ENCODE results near the gene CCBE1.

DNA sequence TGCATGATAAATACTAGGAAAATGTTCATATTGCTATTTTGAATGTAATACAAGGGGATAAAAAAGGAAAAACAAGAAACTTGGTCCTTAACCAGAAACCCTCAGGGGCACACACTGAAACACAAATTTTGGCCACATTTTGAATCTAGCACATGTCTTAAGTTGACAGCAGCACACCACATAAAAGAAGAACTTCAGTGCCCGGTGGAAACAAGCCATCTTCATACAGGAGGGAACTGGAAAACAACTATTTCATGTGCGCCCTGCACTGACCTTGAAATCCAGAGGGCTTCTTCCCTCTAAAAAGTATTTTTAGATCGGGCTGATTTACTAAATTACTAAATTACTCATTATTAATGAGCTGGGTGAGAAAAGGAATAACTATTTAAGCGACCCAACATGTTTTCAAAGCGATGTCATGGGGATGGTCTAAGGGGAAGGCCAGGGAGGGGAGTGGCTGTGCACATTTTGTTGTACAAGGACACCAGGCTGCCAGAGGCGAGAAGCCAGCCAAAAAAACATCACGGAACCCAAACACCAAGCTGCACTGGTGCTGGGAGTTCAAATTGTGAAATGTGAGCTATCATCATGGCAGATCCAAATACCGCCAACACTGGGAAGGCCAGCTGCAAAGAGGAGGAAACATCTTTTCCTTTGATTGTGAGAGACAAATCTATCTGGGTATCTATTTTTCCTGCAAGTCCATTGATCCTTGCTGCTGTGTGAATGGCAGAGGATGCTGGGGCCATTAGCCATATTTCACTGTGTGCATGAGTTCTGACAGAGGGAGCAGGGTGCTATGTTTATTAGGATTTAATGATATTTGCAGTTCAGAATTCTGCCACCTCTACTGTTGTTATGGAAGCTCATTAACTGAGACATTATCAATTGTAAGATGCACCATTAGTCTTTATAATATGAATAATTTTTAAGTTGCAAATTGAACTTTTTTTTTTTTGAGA is 187.5 kb downstream of the CCBE1 start:
- TF ChIP-seq FOXA1 (IDR thresholded peaks at IDR 0.05) = no peak
- TF ChIP-seq CTBP1 (IDR thresholded peaks at IDR 0.05; ENCODE audit: borderline replicate concordance) = no peak
- no peak for TF ChIP-seq LEF1 (IDR thresholded peaks at IDR 0.05; ENCODE audit: borderline replicate concordance)
- no peak for TF ChIP-seq TARDBP (IDR thresholded peaks at IDR 0.05)
- TF ChIP-seq NFRKB (IDR thresholded peaks at IDR 0.05) = no peak
- no peak for TF ChIP-seq L3MBTL2 (conservative IDR thresholded peaks at IDR 0.05)
- no peak for TF ChIP-seq ELF4 (IDR thresholded peaks at IDR 0.05)
- no peak for TF ChIP-seq SUZ12 (IDR thresholded peaks at IDR 0.05)
- TF ChIP-seq BHLHE40 (IDR thresholded peaks at IDR 0.05; ENCODE audit: borderline replicate concordance) = no peak

Data from HEK293T (cell line).